Measurements from ENCODE around the gene PIK3CA.
"Not testable (repeated sequence)": the region's sequence is repeated elsewhere in the genome, so short reads cannot be mapped to it uniquely, and the experiment has no call there.

The PIK3CA gene

DNA sequence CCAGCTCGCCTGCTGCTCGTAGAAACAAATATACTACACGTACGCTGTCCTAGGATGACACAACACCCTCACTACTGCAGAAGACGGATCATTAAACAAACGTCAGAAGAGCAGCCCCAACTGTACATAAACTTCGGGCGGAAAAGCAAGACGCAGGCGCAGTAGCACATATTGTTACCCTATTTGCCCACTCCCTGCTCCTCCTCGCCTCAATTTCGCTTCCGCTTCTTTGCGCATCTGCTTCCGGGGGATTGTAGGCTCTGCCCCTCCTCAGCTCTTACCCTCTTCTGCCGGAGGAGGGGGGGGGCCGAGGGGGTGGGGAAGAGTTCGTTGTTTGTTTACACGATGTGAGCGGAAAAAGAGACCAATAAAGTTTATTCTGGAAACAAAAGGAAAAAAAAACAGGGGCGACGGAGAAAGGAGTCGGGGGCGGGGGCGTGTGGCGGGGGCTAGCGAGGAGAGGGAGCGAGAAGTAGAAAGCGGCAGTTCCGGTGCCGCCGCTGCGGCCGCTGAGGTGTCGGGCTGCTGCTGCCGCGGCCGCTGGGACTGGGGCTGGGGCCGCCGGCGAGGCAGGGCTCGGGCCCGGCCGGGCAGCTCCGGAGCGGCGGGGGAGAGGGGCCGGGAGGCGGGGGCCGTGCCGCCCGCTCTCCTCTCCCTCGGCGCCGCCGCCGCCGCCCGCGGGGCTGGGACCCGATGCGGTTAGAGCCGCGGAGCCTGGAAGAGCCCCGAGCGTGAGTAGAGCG is at the start of gene PIK3CA:
Gene PIK3CA (plus strand): TSS at position 485 of the 743 bp plus-strand sequence. CDS start 50,469 bp downstream, outside the sequence.
- peak; percentile 98 to 99 for DNase-seq

DNA sequence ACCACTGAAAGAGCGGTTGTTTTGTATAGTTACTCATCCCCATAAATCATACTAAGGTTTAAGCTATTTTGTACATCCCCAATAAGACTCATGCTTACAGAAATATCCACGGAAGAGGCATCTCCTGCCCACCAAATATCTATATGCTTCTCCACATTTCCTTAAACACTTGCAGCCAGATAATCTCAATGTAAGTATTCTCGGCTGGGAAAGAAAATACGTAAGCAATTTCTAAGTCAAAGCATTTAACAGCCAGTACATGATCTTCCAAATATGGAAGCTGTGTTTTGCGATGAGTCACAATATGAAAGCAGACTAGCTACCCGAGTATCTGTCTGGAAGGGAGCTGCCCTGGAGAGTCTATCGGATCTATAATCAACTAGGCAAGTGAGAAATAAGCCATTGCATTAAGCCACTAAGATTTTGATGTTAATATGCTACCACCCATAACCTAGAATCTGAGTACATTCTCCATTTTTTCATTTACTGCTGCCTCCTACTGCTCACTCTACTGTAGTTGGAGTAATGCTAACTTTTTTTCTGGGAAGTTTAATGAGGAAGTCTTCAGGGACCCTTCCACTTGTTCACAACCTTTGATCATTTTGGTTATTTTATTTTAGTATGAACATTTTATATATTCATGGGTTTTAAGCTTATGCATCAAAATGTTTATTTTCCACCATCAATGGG is 49.6 kb upstream of the PIK3CA start:
- no peak for DNase-seq

DNA sequence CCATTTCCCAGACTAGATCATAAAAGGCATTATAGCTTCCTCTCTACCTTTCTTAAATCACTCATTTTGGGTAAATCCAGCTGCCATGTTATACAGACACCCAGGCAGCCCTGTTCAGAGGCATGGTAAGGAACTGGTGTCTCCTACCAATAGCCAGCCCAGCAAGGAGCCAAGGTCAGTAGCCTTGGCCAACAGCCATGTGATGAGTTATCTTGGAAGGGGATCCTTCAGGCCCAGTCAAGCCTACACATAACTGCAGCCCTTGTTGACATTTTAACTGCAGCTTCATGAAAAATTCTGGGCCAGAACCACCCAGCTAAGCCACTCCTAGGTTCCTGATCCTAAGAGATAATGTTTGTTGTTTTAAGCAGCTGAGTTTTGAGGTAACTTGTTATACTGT is 47.5 kb upstream of the PIK3CA start:
- DNase-seq: no peak

DNA sequence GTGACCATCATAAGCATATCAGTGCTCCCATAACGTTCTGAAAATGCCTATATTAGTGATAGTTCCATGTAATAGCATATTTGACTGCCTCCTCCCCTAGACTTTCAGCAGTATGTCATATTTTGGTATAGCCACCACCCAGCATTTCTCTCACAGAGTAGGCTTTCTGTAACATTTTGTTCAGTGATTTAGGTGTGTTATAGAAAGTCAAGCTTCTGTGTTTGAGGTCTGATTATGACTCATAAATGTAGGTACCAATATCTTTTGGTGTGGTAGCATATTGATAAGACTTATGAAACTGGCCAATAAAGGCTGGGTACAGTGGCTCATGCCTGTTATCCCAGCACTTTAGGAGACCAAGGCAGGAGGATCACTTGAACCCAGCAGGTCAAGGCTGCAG is 42.3 kb upstream of the PIK3CA start:
- no peak for DNase-seq

DNA sequence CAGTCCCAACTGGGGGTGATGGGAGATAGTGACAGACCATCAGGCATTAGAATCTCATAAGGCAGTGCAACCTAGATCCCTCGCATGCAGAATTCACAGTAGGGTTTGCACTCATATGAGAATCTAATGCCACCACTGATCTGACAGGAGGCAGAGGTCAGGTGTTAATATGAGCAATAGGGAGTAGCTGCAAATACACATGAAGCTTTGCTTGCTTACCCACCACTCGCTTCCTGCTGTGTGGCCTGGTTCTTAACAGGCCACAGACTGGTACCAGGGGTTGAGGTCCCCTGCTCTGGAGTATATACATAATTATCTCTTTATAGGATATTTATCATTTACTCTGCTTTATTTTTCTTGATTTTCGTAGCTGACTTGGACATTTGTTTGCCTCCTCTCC is 40.5 kb upstream of the PIK3CA start:
- DNase-seq: no peak

DNA sequence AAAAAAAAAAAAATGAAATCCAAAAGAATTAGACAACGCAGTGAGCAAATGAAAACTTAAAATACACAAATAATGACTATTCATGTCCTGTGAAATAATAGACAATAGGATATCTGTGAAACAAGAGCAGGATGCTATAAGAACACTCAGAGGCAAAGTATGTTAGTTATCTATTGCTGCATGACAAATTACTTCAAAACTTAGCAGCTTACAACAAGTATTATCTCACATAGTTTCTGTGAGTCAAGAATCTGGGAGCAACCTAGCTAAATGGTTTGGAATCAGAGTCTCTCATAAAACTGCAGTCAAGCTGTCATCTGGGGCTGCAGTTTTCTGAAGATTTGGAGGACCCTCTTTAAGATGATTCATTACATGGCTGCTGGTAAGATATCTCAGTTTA is 40.1 kb upstream of the PIK3CA start:
- no peak for DNase-seq

DNA sequence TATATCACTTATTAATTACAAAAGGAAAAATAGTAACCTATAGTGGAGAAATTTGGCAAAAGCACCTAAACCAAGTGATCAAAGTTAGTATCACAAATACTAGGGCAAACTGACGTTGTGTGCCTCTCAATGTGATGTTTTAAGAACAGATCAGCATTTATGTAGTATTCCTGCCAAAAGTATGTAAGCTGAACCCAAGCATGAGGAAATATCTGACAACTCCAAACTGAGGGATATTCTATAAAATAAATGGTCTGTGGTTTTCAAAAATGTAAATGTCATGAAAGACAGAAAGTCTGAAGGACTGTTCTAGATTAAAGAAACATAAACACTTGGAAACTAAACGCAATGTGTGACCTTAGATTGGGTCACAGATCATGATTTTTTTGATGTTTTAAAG is 34.3 kb upstream of the PIK3CA start:
- DNase-seq: no peak

DNA sequence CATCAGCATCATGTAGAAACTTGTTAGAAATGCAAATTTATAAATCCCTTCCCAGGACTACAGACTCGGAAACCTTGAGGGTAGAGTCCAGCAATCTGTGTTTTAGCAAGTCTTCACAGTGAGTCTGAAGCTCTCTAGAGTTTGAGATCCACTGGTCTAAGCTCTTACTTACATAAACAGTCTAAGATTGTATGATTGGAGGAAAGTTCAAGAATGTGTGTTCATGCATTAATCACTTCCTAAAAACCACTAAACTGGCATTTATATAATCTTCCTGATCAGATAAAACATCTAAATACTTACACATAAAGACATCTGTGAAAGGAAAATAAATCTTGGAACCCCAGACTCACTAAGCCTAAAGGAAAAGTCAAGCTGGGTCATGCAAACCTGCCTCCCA is 32.7 kb upstream of the PIK3CA start:
- not testable (repeated sequence) for DNase-seq

DNA sequence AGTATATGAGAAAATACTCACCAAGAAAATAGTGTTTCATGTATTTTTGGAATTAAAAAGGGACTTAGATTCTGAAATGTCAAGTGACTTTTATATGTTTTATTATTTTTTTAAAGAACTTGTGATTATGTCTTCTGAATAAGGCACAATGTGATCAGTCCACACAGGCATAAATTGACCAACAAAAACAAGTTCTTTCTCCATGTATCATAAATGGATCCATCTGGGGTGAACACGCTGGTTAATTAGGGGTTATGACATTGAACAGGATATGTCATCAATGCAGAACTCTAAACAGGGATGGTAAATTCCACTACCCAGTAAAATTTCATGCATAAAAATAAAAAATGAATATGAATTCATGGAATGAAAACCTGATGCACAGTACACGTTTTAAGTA is 31.3 kb upstream of the PIK3CA start:
- no peak for DNase-seq

DNA sequence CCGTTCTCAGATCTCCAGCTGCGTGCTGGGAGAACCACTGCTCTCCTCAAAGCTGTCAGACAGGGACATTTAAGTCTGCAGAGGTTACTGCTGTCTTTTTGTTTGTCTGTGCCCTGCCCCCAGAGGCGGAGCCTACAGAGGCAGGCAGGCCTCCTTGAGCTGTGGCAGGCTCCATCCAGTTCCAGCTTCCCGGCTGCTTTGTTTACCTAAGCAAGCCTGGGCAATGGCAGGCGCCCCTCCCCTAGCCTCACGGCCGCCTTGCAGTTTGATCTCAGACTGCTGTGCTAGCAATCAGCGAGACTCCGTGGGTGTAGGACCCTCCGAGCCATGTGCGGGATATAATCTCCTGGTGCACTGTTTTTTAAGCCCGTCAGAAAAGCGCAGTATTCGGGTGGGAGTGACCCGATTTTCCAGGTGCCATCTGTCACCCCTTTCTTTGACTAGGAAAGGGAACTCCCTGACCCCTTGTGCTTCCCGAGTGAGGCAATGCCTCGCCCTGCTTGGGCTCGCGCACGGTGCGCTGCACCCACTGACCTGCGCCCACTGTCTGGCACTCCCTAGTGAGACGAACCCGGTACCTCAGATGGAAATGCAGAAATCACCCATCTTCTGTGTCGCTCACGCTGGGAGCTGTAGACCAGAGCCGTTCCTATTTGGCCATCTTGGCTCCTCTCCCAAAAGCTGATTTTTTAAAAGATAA is 15.8 kb upstream of the PIK3CA start:
- not testable (repeated sequence) for DNase-seq

DNA sequence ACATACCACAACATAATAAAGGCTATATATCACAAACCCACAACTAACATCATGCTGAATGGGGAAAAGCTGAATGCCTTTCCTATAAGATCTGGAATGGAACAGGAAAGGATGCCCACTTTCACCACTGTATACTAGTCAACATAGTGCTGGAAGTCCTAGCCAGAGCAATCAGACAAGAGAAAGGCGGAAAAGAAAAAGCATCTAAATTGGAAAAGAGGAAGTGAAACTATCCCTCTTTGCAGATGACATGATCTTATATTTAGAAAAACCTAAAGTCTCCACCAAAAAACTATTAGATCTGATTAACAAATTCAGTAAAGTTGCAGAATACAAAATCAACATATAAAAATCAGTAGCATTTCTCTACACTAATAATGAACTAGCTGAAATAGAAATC is 14.6 kb upstream of the PIK3CA start:
- DNase-seq: no peak

DNA sequence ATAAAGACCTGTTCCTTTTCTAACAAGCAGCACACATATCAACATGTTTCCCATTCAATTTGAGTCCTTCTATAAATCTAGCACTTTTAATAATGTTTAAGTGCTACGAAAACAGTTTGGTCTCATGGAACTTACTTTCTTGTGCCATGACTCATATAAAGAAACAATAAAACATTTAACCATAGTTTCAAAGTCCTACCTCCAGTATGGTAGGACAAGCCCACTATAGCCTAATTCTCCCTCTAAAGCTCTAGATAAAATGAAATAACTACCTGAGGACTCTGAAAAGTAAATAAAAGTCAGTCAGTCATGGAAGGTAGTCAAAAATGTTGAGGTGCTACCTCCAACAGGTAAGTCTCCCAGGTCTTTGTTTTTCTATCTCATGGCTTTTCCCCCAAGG is 12.0 kb upstream of the PIK3CA start:
- DNase-seq: no peak

DNA sequence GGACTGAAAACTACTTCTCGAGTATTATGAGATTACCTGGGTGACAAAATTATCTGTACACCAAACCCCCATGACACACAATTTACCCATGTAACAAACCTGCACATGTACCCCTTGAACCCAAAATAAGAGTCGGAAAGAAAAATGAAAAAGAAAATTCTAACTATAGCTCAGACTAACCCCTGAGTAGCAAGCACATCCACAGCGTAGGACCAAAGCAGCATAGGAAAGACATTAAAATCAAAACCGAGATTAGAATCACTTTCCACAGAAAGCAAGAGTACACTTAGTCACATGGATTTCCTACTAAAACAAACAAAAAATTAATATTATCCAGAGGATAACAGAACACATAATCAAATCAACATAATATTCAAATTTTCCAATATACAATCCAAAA is 6.3 kb upstream of the PIK3CA start:
- DNase-seq: no peak

DNA sequence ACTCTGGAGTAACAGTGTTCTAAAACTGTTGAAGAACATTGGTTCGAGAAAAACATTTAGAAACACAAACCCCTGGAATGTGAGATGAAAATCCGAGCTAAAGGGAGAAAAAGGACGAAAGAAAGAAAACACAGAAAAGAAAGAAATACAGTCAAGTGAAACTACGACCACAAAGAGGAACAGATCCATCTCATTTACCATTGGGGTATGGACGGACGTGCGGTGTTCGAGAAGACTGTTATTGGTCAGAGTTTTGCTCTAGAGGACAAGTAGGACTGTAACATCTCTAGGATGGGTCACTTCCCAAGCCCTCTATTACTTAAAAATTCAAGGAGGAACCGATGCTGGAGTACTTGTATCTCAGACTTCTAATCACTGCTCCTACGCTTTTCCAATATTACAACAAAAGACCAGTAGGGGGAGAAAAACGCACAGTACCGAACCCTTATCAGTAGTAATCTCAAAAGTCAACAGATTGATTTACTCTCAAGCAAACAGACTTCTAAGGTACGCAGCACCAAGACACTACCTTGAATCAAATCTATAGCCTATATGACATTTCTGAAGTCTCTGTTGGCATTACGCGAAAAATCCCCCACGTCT is 1.1 kb upstream of the PIK3CA start:
- peak; percentile 57 to 83 for DNase-seq

DNA sequence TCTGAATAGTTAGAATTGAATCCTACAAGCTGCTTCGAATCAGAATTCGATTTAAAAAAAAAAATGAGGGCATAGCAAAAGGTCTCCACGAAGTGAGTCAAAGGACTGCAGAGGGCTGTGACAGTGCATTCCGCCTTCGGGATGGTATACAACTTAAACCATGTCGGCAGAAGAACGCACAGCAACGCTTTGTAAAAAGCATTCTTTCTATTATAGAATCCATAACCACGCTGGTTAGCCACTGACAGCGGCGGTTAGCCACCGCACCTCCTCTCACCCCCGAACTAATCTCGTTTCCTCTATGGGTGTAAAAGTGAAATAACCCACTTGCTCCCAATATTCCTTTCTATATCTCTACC is 664 bp upstream of the PIK3CA start:
- no peak for DNase-seq

DNA sequence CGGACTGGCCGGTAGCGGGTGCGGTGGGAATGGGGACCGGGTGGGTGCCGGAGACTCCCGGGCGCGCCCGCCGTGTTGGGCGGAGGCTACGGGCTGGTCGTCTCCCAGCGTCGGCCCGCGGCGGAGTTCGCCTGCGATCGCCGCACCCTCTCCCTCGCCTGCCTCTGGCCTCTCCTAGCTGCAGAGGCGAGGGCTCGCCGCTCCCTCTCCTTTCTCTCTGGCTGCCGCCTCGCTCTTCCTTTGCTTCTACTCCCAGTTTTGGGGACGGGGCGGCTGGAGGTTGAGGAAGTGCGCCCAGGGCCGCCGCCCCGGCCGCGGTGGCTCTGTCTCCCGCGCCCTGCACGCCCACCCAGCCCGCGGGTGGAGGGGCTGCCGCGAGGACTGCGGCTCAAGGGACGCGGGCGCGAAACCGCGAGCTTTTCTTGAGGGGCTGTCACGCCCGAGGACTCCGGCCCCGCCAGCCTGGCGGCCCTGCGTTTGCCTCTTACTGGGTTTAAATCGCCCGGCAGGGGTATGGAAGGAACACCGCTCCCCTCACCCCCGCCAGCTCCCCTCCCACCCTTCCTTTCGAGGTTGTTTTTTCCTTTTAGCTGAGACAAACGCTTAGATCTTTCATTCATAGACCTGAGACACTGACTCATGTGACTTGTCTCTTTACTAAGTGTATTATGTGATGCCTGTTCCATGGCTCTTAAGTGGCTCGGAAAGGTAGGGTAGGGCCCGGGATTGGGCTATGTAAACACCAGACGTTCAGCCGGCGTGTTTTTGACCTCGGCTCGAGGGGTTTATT is 654 bp downstream of the PIK3CA start:
- peak; percentile 38 to 71 for DNase-seq

DNA sequence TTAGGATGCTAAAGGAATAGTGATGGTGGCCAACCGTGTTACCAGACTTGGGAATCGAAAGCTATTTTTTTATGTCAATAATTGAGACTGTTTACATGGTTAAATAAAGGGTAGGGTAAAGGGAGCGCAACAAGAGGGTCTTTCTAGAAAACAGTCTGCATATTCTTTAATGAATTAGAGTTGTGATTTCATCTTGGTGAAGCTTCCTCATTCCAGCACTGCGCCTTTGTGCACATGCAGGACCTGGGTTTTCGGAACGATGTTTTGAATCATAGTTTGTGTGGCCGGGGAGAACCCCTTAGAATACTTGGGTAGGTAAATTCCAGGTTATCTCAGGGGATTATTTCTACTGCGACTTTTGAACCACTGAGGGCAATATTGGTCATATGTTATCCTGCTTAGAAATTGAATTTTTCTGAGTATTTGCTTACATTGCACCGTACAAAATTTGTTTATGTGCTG is 1.3 kb downstream of the PIK3CA start:
- DNase-seq: peak in 1 of 2 experiments; percentile 31

DNA sequence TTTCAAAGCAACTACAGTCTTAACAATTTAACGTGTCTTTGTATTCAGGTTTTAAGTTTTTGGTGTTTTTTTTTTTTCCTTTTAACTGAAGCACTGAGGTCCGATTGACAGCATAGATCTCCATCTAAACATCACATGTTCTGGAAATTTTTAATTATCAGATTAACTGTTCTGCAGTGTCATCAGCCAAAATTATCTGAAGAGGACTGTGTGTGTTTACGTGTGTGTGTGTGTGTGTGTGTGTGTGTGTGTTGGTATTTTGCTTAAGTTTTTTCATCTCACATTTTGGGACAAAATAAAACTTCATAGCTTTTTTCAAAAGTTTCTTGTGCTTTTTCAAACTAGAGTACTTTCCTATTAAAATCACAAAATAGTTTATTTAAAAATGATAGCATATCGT is 1.8 kb downstream of the PIK3CA start:
- DNase-seq: no peak

DNA sequence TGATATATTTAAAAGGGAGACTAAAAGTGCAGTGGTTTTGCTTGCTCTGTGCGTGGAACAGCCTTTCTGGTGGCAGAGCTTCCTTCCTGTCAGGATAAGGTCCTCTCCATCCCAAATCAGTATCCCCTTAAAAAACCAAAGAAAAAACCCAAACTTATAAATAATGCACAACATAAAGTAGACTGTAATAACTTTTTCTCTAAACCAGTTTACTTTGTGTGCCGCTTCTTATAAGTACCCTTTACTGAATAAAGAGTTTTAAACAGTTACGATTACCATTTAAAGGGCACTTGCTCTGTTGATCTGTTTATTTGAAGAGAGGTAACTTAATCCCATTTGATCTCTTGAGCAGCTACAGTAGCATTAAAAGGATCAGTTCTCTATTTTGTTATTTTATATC is 2.5 kb downstream of the PIK3CA start:
- peak in 1 of 2 experiments; percentile 11 for DNase-seq

DNA sequence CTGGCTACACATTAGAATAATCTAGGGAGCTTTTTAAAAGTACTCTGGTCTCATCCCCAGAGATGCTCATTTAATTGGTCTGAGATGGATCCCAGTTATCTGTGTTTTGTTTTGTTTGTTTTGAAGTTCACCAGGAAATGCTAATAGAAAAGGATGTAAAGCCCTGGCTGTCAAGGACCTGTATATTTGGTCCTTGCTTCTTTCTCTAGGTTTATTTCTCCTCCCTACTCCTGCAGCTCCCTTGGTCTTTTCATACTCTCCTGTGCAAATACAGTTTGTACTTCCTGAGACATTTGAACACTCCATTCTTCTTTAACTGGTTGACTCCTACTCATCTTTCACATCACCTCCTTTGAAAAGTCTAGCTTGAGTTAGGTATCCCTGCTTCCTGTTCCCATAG is 3.3 kb downstream of the PIK3CA start:
- no peak for DNase-seq

DNA sequence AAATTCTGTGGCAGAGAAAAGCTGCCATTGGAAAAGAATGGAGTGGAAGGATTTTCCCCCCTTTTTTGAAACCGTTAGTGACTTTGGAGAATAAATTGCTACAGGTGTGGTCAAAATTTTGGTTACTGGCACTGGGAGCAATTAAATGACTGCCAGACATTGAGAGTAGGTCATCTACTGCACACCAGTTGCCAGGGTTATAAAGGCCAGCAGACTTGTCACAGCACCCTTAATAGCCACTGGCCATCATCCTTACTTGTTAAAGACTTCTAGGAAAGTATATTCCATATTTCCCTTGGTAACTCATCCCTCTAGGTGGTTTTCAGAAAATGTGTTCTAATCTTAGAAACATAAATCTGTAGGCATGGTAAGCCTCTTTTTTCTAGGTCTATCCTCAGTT is 8.0 kb downstream of the PIK3CA start:
- DNase-seq: no peak

DNA sequence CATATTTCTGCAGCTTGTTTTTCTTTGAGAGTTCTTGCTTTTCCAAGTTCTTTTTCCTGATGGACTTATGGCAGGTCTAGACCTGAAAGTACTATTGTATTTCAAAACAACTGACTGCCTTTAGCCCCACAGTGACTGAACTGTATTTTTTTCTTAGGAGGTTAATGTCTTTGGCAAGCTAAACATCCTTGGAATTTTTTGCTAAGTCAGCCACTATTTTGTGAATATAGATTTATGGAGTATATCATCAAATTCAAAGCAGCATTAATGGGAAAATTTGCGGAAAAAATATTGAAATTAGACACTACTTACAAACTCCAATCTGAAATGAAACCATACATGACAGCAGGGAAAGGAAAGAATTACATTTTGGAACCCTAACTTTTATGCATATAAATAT is 8.6 kb downstream of the PIK3CA start:
- DNase-seq: no peak

Data from NCI-H524 (cell line).